OCI-LY7 (cell line): Measurements from ENCODE around the gene SAT2. TPM values are rescaled to one million over a fixed set of nuclear protein-coding genes. Genes with fewer than 3 reads are reported as not detected.

Source experiments
- BruUV-seq: library from RNA; stranded (reverse); fragments of 400-500 nt; replicated peaks from 2 replicates; lab custom pipeline; 2021; lab: Mats Ljungman, UMichigan
- CTCF ChIA-PET: fragments of 300-600 bp; sonication (Branson Sonifier 250); formaldehyde crosslinking; loops from one replicate; lab custom pipeline; 2022; ENCODE audit warnings: antibody characterized with exemption; ENCODE audit not compliant: unreplicated experiment; lab: Charles Lee
- POLR2A ChIA-PET: fragments of 300-600 bp; sonication (Branson Sonifier 250); formaldehyde crosslinking; loops from one replicate; lab custom pipeline; 2022; ENCODE audit warnings: antibody characterized with exemption; lab: Charles Lee
- DNase-seq: peaks from one replicate; pipeline ENCODE4 v3.0.0-alpha.2; 2015; ENCODE audit warnings: low spot score
- H2AFZ ChIP-seq: fragments of 200-600 bp; sonication (generic), shearing (Covaris generic); 2 replicates; pipeline ENCODE4 v1.6.1; 2014; ENCODE audit warnings: mild to moderate bottlenecking, antibody characterized with exemption, low read length, moderate library complexity
- H3K27ac ChIP-seq: fragments of 200-600 bp; sonication (generic); 2 replicates; pipeline ENCODE4 v1.5.1; 2014; ENCODE audit warnings: mixed run types, low read depth, mild to moderate bottlenecking, moderate library complexity, low read length, inconsistent platforms; ENCODE audit not compliant: poor library complexity, severe bottlenecking
- H3K36me3 ChIP-seq: fragments of 200-600 bp; sonication (generic); 2 replicates; pipeline ENCODE4 v1.6.1; 2014; ENCODE audit warnings: mild to moderate bottlenecking, antibody characterized with exemption, low read length, moderate library complexity, mixed read lengths; ENCODE audit not compliant: insufficient read depth
- H3K4me1 ChIP-seq: fragments of 200-600 bp; sonication (generic); 2 replicates; pipeline ENCODE4 v1.5.1; 2014; ENCODE audit warnings: mild to moderate bottlenecking, low read length; ENCODE audit not compliant: insufficient read depth, poor library complexity, severe bottlenecking
- H3K4me2 ChIP-seq: fragments of 200-600 bp; sonication (generic); 2 replicates; pipeline ENCODE4 v1.6.1; 2014; ENCODE audit warnings: mild to moderate bottlenecking, low read length
- H3K4me3 ChIP-seq: fragments of 200-600 bp; sonication (generic); 2 replicates; pipeline ENCODE4 v1.5.1; 2014; ENCODE audit warnings: mild to moderate bottlenecking, low read depth, low read length; ENCODE audit not compliant: poor library complexity, severe bottlenecking
- H3K79me2 ChIP-seq: fragments of 200-600 bp; sonication (generic); 2 replicates; pipeline ENCODE4 v1.6.1; 2016; ENCODE audit warnings: low read depth, mild to moderate bottlenecking, low read length, moderate library complexity, mixed read lengths; ENCODE audit not compliant: insufficient read depth
- H3K9me2 ChIP-seq: fragments of 200-600 bp; sonication (generic); 2 replicates; pipeline ENCODE4 v1.6.1; 2016; ENCODE audit warnings: mild to moderate bottlenecking, low read length, mixed read lengths; ENCODE audit not compliant: insufficient read depth
- H3K9me3 ChIP-seq: fragments of 200-600 bp; sonication (generic); 2 replicates; pipeline ENCODE4 v1.6.1; 2014; ENCODE audit warnings: mild to moderate bottlenecking, mixed run types, low read length, mixed read lengths
- H4K20me1 ChIP-seq: fragments of 200-600 bp; sonication (generic); 2 replicates; pipeline ENCODE4 v1.6.1; 2014; ENCODE audit warnings: mild to moderate bottlenecking, antibody characterized with exemption, low read length, moderate library complexity, mixed read lengths; ENCODE audit not compliant: insufficient read depth
- EZH2phosphoT487 ChIP-seq: fragments of 200-600 bp; sonication (generic); IDR thresholded peaks from 2 replicates; pipeline ENCODE4 v1.6.1; 2018; ENCODE audit warnings: low read depth, borderline replicate concordance, mild to moderate bottlenecking, mixed run types, antibody characterized with exemption, low read length, moderate library complexity, mixed read lengths
- intact Hi-C: fragments of 100-400 bp; cut with micrococcal nuclease; formaldehyde crosslinking; loops from one replicate; pipeline ENCODE4 v1.10.0; 2022; ENCODE audit not compliant: unreplicated experiment
- total RNA-seq, 2 experiments: library from RNA; depleted of rRNA in 1 of 2; stranded (reverse); fragments of >200 nt in 1 of 2; shearing (Covaris generic) in 1 of 2; gene quantifications; 2 replicates each; pipeline ENCODE4 v1.2.3, GENCODE V29; 2014 to 2022
- TF ChIP-seq, protein P1 (sequence below): fragments of 200-600 bp; sonication (generic); conservative IDR thresholded peaks from 2 replicates; pipeline ENCODE4 v1.5.1; 2014; ENCODE audit warnings: mild to moderate bottlenecking, antibody characterized with exemption, low read length, moderate library complexity, mixed read lengths

Gene SAT2
- total RNA-seq, 2 experiments from 2014 or later, result 16.9 to 37.3 TPM

DNA sequence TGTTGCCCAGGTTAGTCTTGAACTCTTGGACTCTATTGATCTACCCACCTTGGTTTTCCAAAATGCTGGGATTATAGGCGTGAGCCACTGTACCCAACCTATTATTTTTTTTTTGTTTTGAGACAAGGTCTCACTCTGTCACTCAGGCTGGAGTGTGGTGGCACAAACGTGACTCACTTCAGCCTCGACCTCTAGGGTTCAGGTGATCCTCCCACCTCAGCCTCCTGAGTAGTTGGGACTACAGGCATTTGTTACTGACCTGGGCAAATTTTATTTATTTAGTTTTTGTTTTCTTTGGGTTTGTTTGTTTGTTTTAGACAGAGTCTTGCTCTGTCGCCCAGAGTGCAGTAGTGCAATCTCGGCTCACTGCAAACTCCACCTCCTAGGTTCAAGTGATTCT lies 4.0 kb downstream of the SAT2 start:
- POLR2A ChIA-PET, result no interaction called here

DNA sequence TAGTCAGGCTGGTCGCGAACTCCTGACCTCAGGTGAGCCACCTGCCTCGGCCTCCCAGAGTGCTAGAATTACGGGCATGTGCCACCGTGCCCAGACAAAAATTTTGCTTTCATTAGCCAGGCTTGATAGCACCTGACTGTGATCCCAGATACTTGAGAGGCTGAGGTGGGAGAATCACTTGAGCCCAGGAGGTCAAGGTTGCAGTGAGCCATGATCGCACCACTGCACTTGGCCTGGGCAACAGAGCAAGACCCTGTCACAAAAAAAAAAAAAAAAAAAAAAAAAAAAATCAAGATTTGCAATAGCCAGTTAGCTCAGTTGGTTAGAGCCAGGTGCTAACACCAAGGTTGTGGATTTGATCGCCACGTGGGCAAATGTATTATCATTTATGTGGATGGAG lies 6.8 kb downstream of the SAT2 start:
- TF ChIP-seq, protein P1, sequence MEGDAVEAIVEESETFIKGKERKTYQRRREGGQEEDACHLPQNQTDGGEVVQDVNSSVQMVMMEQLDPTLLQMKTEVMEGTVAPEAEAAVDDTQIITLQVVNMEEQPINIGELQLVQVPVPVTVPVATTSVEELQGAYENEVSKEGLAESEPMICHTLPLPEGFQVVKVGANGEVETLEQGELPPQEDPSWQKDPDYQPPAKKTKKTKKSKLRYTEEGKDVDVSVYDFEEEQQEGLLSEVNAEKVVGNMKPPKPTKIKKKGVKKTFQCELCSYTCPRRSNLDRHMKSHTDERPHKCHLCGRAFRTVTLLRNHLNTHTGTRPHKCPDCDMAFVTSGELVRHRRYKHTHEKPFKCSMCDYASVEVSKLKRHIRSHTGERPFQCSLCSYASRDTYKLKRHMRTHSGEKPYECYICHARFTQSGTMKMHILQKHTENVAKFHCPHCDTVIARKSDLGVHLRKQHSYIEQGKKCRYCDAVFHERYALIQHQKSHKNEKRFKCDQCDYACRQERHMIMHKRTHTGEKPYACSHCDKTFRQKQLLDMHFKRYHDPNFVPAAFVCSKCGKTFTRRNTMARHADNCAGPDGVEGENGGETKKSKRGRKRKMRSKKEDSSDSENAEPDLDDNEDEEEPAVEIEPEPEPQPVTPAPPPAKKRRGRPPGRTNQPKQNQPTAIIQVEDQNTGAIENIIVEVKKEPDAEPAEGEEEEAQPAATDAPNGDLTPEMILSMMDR, result no peak
- no peak for TF ChIP-seq EZH2phosphoT487
- H3K36me3 ChIP-seq, result no peaks in the 10 kb centered on the region
- H2AFZ ChIP-seq, result no peak overlapping the region
- intact Hi-C loops, result no loop called here
- no peaks in the 10 kb centered on the region for H3K9me3 ChIP-seq
- POLR2A ChIA-PET, result interaction anchor here (0.6 to 1.2 kb wide), 2 partner anchors 12 to 68 kb away, joined by 3 read pairs; no protein-coding TSS in a partner anchor
- no peak overlapping the region for H3K27ac ChIP-seq
- H3K4me1 ChIP-seq, result no peaks in the 10 kb centered on the region
- no peak overlapping the region for H3K4me3 ChIP-seq
- no peaks in the 10 kb centered on the region for H3K9me2 ChIP-seq
- CTCF ChIA-PET, result no interaction called here
- DNase-seq, result no peak
- no peaks in the 10 kb centered on the region for H3K79me2 ChIP-seq
- no TSS peak for BruUV-seq
- no peak overlapping the region for H3K4me2 ChIP-seq
- H4K20me1 ChIP-seq, result no peaks in the 10 kb centered on the region

More for the DNA sequence above, 4.0 kb downstream of the SAT2 start:
- BruUV-seq, result no TSS peak
- Histone ChIP-seq H3K4me3 (no peak overlapping the region), H3K4me2 (no peak overlapping the region), H3K9me2 (no peaks in the 10 kb centered on the region), H3K9me3 (no peaks in the 10 kb centered on the region), H3K27ac (no peak overlapping the region), H2AFZ (no peak overlapping the region), H3K4me1 (peaks cover 4% of the 10 kb centered on the region), H3K79me2 (no peaks in the 10 kb centered on the region), H3K36me3 (no peaks in the 10 kb centered on the region), H4K20me1 (no peaks in the 10 kb centered on the region)
- TF ChIP-seq EZH2phosphoT487, result no peak
- DNase-seq, result no peak
- intact Hi-C loops, result no loop called here
- CTCF ChIA-PET, result no interaction called here

DNA sequence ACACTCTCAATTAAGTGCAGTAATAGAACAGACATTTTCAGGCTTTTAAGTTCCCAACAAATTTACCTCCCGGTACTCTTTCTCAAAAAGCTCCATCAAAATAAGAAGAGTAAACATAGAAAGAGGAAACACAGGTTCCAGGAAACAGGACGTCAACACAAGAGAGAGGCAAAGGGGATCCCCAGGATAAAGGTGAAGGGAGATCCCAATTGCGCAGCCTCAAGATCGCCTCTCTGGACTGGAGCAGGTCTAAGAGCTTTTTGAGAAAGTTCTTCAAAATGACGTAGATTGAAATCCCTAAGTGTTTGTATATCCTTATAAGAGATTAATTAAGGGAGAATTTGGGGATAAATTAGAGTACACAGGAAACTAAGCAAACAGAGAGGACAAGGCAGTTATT lies 9.0 kb downstream of the SAT2 start:
- POLR2A ChIA-PET, result interaction anchor here (0.7 kb wide), 2 partner anchors 8 to 378 kb away, joined by 3 read pairs; no protein-coding TSS in a partner anchor
- H3K9me2 ChIP-seq, result no peaks in the 10 kb centered on the region
- H3K36me3 ChIP-seq, result no peaks in the 10 kb centered on the region
- intact Hi-C loops, result no loop called here
- TF ChIP-seq, protein P1, result no peak
- no peak for TF ChIP-seq EZH2phosphoT487
- H3K27ac ChIP-seq, result no peak overlapping the region
- CTCF ChIA-PET, result no interaction called here
- peaks cover 7% of the 10 kb centered on the region for H3K79me2 ChIP-seq
- H3K4me2 ChIP-seq, result no peak overlapping the region
- BruUV-seq, result no TSS peak
- no peak for DNase-seq
- no peak overlapping the region for H2AFZ ChIP-seq
- peaks cover 3% of the 10 kb centered on the region for H3K4me1 ChIP-seq
- peaks cover 5% of the 10 kb centered on the region; the same call in 1 of the 2 replicates for H4K20me1 ChIP-seq
- no peak overlapping the region for H3K4me3 ChIP-seq
- H3K9me3 ChIP-seq, result no peaks in the 10 kb centered on the region
